ENCODE results near the gene HPS1. TPM values are rescaled to one million over a fixed set of nuclear protein-coding genes. Genes with fewer than 3 reads are reported as not detected.

The HPS1 gene
- polyA plus RNA-seq, 1 of the 3 experiments (the other 2 are of a cell fraction): 41.4 TPM

DNA sequence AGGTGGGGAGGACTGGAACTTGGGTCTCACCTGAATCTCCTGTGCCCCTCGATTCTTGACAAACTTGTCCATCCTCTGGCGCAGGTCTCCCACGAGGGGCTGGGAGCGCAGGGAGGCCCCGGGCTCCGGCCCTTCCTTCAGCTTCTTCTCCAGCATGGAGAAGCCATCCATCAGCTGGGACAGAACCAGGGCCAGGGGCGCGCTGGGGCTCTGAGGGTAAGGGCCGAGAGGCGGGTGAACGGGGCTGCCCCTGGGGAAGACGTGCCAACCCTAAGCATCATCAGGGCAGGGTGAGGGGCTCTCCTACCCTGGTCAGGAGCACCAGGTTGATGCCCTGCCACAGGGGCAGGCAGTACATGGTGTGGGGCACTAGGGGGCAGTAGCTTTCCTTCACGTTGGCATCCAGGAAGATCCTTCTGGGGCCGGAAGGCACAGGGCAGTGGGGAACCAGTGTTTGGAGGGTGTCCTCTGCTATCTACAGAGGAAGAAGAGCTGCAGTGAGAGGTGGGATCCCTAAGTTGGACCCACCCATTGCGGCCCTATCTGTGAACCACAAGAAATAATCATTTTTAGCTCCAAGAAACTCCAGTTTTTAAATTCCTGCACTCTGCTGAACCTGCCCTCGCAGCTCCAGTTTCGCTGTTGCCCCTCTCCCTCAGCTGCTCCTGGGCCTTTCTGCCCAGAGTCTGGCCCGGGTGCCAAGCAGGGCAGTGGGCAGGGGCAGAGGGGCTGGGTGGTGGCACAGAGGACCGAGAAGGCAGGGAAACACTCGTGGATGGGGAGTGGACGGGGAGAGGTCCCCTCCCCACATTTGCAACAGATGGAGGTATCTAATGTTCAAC lies 21.0 kb downstream of the HPS1 start:
- H3K4me1 ChIP-seq (ENCODE audit: control insufficient read depth in 1 of 2, insufficient read depth in 2 of 2, low read depth in 1 of 2, low read length in 1 of 2): peaks cover 0 to 3% of the 10 kb centered on the region in 2 experiments; a peak in 1 of 4 replicates
- TF ChIP-seq SMC3 (IDR thresholded peaks at IDR 0.05; ENCODE audit: low read depth, low read length) (peak; percentile 45), POLR2AphosphoS5 (IDR thresholded peaks at IDR 0.05; ENCODE audit: low read depth, low read length) (no peak), CTCF (IDR thresholded peaks at IDR 0.05) (peak; percentile 65), RAD21 (IDR thresholded peaks at IDR 0.05; ENCODE audit: low read length) (peak; percentile 53), USF1 (IDR thresholded peaks at IDR 0.05; ENCODE audit: borderline replicate concordance, low read depth) (no peak)
- TF ChIP-seq, protein P1, sequence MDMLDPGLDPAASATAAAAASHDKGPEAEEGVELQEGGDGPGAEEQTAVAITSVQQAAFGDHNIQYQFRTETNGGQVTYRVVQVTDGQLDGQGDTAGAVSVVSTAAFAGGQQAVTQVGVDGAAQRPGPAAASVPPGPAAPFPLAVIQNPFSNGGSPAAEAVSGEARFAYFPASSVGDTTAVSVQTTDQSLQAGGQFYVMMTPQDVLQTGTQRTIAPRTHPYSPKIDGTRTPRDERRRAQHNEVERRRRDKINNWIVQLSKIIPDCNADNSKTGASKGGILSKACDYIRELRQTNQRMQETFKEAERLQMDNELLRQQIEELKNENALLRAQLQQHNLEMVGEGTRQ (IDR thresholded peaks at IDR 0.05; ENCODE audit: borderline replicate concordance, low read depth, low read length): no peak
- DNase-seq: peak; percentile 78
- POLR2A ChIA-PET: interaction anchor here (0.6 to 1.0 kb wide), 2 partner anchors 11 to 117 kb away, joined by 3 to 4 read pairs; partner anchors contain the start of gene PYROXD2
- H3K27me3 ChIP-seq (ENCODE audit: insufficient read depth): no peaks in the 10 kb centered on the region
- H3K4me2 ChIP-seq: no peak overlapping the region
- H3K79me2 ChIP-seq (ENCODE audit: insufficient read depth): no peaks in the 10 kb centered on the region
- WGBS (ENCODE audit: low lambda C conversion rate): 90% methylated on average over 20 of the region's 21 CpGs
- H3F3A ChIP-seq (replicated peaks; ENCODE audit: insufficient read depth): no peaks in the 10 kb centered on the region
- H3K9ac ChIP-seq: no peak overlapping the region
- CTCF ChIA-PET: interaction anchor here (0.6 to 2.0 kb wide), 16 partner anchors 9 to 183 kb away, joined by 3 to 19 read pairs (median 4); no protein-coding TSS in a partner anchor
- H2AFZ ChIP-seq (ENCODE audit: low read depth): no peak overlapping the region
- H3K4me3 ChIP-seq (ENCODE audit: low read depth in 2 of 2, low read length in 1 of 2): no peak overlapping the region
- H4K20me1 ChIP-seq (ENCODE audit: insufficient read depth): no peaks in the 10 kb centered on the region
- H3K36me3 ChIP-seq (replicated peaks in 1 of 2; ENCODE audit: control insufficient read depth in 1 of 2, insufficient read depth in 2 of 2, low read length in 1 of 2): peaks cover 0 to 18% of the 10 kb centered on the region in 2 experiments
- H3K9me2 ChIP-seq: no peaks in the 10 kb centered on the region
- no peaks in the 10 kb centered on the region for H3K9me3 ChIP-seq
- no peak overlapping the region for H3K27ac ChIP-seq (ENCODE audit: low read depth in 2 of 2, low read length in 1 of 2)

- Histone ChIP-seq H3F3A (replicated peaks; ENCODE audit: insufficient read depth) (no peaks in the 10 kb centered on the region), H3K36me3 (replicated peaks in 1 of 2; ENCODE audit: control insufficient read depth in 1 of 2, insufficient read depth in 2 of 2, low read length in 1 of 2) (peaks cover 0 to 13% of the 10 kb centered on the region in 2 experiments), H3K79me2 (ENCODE audit: insufficient read depth) (no peaks in the 10 kb centered on the region), H3K9me3 (no peaks in the 10 kb centered on the region), H3K27ac (ENCODE audit: low read depth in 2 of 2, low read length in 1 of 2) (no peak overlapping the region), H3K27me3 (ENCODE audit: insufficient read depth) (no peaks in the 10 kb centered on the region), H3K4me1 (ENCODE audit: control insufficient read depth in 1 of 2, insufficient read depth in 2 of 2, low read depth in 1 of 2, low read length in 1 of 2) (peaks cover 0 to 4% of the 10 kb centered on the region in 2 experiments; a peak in 1 of 4 replicates), H2AFZ (ENCODE audit: low read depth) (no peak overlapping the region), H3K9ac (no peak overlapping the region), H4K20me1 (ENCODE audit: insufficient read depth) (no peaks in the 10 kb centered on the region), H3K9me2 (no peaks in the 10 kb centered on the region), H3K4me3 (ENCODE audit: low read depth in 2 of 2, low read length in 1 of 2) (no peak overlapping the region), H3K4me2 (no peak overlapping the region)
- CTCF ChIA-PET: interaction anchor here (0.6 to 2.0 kb wide), 11 partner anchors 11 to 254 kb away, joined by 3 to 19 read pairs (median 5); no protein-coding TSS in a partner anchor
- 92% methylated on average over 20 of the region's 23 CpGs for WGBS (ENCODE audit: low lambda C conversion rate)
- no peak for DNase-seq
- POLR2A ChIA-PET: interaction anchor here (0.6 to 1.0 kb wide), 2 partner anchors 10 to 116 kb away, joined by 3 to 4 read pairs; partner anchors contain the start of gene PYROXD2
- TF ChIP-seq GATA2 (CRISPR knock-in tag; IDR thresholded peaks at IDR 0.05) (no peak), CTCF (IDR thresholded peaks at IDR 0.05) (no peak), EZH2phosphoT487 (IDR thresholded peaks at IDR 0.05; ENCODE audit: borderline replicate concordance, low read depth) (no peak), RFX5 (IDR thresholded peaks at IDR 0.05; ENCODE audit: low read length) (no peak), TAF1 (IDR thresholded peaks at IDR 0.05; ENCODE audit: borderline replicate concordance, low read depth, low read length) (no peak), RCOR1 (IDR thresholded peaks at IDR 0.05; ENCODE audit: low read length) (no peak), POLR2AphosphoS5 (IDR thresholded peaks at IDR 0.05; ENCODE audit: low read depth, low read length) (no peak), MXI1 (IDR thresholded peaks at IDR 0.05; ENCODE audit: low read depth, low read length) (no peak), FOSL2 (IDR thresholded peaks at IDR 0.05; ENCODE audit: borderline replicate concordance, low read depth) (no peak), YY1 (IDR thresholded peaks at IDR 0.05; ENCODE audit: low read depth) (no peak)
- TF ChIP-seq, protein P2, sequence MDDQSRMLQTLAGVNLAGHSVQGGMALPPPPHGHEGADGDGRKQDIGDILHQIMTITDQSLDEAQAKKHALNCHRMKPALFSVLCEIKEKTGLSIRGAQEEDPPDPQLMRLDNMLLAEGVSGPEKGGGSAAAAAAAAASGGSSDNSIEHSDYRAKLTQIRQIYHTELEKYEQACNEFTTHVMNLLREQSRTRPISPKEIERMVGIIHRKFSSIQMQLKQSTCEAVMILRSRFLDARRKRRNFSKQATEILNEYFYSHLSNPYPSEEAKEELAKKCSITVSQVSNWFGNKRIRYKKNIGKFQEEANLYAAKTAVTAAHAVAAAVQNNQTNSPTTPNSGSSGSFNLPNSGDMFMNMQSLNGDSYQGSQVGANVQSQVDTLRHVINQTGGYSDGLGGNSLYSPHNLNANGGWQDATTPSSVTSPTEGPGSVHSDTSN (IDR thresholded peaks at IDR 0.05): no peak
Observed at GRCh38 chr10:98424295-98425254, 22.2 kb downstream of the HPS1 start.

Measured in SK-N-SH (cell line).